WTC11 (cell line): ENCODE measurements around the gene SEC16A. TPM values are rescaled to one million over a fixed set of nuclear protein-coding genes. Genes with fewer than 3 reads are reported as not detected.

Experiments
- ATAC-seq: fragments of 200-7000 bp; cut with Tn5 transposase; 2 replicates; pipeline ENCODE4 v1.10.0; 2021; ENCODE audit warnings: mild to moderate bottlenecking, moderate library complexity
- CTCF ChIA-PET: fragments of 300-600 bp; sonication (Branson Sonifier 250); formaldehyde crosslinking; loops from one replicate; lab custom pipeline; 2021; ENCODE audit warnings: antibody characterized with exemption; lab: Charles Lee
- POLR2A ChIA-PET: fragments of 350-600 bp; sonication (Branson Sonifier 250); formaldehyde crosslinking; loops from one replicate; lab custom pipeline; 2021; ENCODE audit warnings: antibody characterized with exemption; lab: Charles Lee
- DNase-seq: peaks from one replicate; pipeline ENCODE4 v3.0.0; 2021; ENCODE audit warnings: low spot score
- H3K27ac Mint-ChIP-seq: 2 replicates; pipeline ENCODE4 v1.8.0; 2021; ENCODE audit warnings: mixed read lengths
- H3K27me3 Mint-ChIP-seq: 2 replicates; pipeline ENCODE4 v1.8.0; 2021; ENCODE audit warnings: low read depth, mild to moderate bottlenecking, moderate library complexity, mixed read lengths
- H3K36me3 Mint-ChIP-seq: 2 replicates; pipeline ENCODE4 v1.8.0; 2021; ENCODE audit warnings: mixed read lengths
- H3K4me1 Mint-ChIP-seq: 2 replicates; pipeline ENCODE4 v1.8.0; 2022; ENCODE audit warnings: mixed read lengths
- H3K4me3 Mint-ChIP-seq: 2 replicates; pipeline ENCODE4 v1.8.0; 2021; ENCODE audit warnings: mild to moderate bottlenecking, moderate library complexity, mixed read lengths
- H3K9me3 Mint-ChIP-seq: 2 replicates; pipeline ENCODE4 v1.8.0; 2021; ENCODE audit warnings: mixed read lengths
- AR ChIP-seq: fragments of 250-450 bp; sonication (Bioruptor Pico); IDR thresholded peaks from 2 replicates; pipeline ENCODE4 v1.9.0; 2021; ENCODE audit warnings: mild to moderate bottlenecking
- E2F1 ChIP-seq: sonication (generic); formaldehyde crosslinking; IDR thresholded peaks from 2 replicates; pipeline ENCODE4 v1.8.0; 2022; ENCODE audit warnings: mild to moderate bottlenecking, missing genetic modification reagents
- E2F4 ChIP-seq: sonication (generic); formaldehyde crosslinking; IDR thresholded peaks from 2 replicates; pipeline ENCODE4 v1.8.1; 2022; ENCODE audit warnings: low read depth, mild to moderate bottlenecking, moderate library complexity, missing genetic modification reagents, borderline replicate concordance
- ESRRA ChIP-seq: sonication (generic); formaldehyde crosslinking; IDR thresholded peaks from 2 replicates; pipeline ENCODE4 v1.8.1; 2022; ENCODE audit warnings: mild to moderate bottlenecking, missing genetic modification reagents, borderline replicate concordance
- ETV6 ChIP-seq: sonication (generic); formaldehyde crosslinking; IDR thresholded peaks from 2 replicates; pipeline ENCODE4 v1.8.1; 2022; ENCODE audit warnings: mild to moderate bottlenecking, missing genetic modification reagents
- FOXP1 ChIP-seq: sonication (generic); formaldehyde crosslinking; IDR thresholded peaks from 2 replicates; pipeline ENCODE4 v1.8.0; 2022; ENCODE audit warnings: missing genetic modification reagents, mild to moderate bottlenecking, moderate library complexity, borderline replicate concordance
- JAZF1 ChIP-seq: fragments of 250-450 bp; sonication (Bioruptor Pico); IDR thresholded peaks from 2 replicates; pipeline ENCODE4 v1.9.0; 2021; ENCODE audit warnings: moderate library complexity, mild to moderate bottlenecking, inconsistent platforms
- MXD4 ChIP-seq: fragments of 250-450 bp; sonication (Bioruptor Pico); IDR thresholded peaks from 2 replicates; pipeline ENCODE4 v1.8.0; 2021; ENCODE audit warnings: mild to moderate bottlenecking, moderate library complexity, borderline replicate concordance
- SOX15 ChIP-seq: fragments of 250-450 bp; sonication (Bioruptor Pico); IDR thresholded peaks from 2 replicates; pipeline ENCODE4 v1.9.0; 2021; ENCODE audit warnings: mild to moderate bottlenecking
- TCF7 ChIP-seq: sonication (generic); formaldehyde crosslinking; IDR thresholded peaks from 2 replicates; pipeline ENCODE4 v1.8.0; 2022; ENCODE audit warnings: mild to moderate bottlenecking, low read depth, missing genetic modification reagents, moderate library complexity
- ZNF425 ChIP-seq: fragments of 250-450 bp; sonication (Bioruptor Pico); conservative IDR thresholded peaks from 2 replicates; pipeline ENCODE4 v1.9.0; 2021; ENCODE audit warnings: mild to moderate bottlenecking
- ZNF512 ChIP-seq: sonication (generic); formaldehyde crosslinking; IDR thresholded peaks from 2 replicates; pipeline ENCODE4 v1.8.1; 2022; ENCODE audit warnings: missing genetic modification reagents, borderline replicate concordance
- total RNA-seq: library from RNA; stranded (reverse); gene quantifications from 3 replicates; pipeline ENCODE4 v1.2.3, GENCODE V29; 2021
- TF ChIP-seq, protein P1 (sequence below): sonication (generic); formaldehyde crosslinking; conservative IDR thresholded peaks from 2 replicates; pipeline ENCODE4 v1.8.1; 2023; ENCODE audit warnings: mild to moderate bottlenecking, low read depth, missing genetic modification reagents, moderate library complexity
- TF ChIP-seq, protein P2 (sequence below): sonication (generic); formaldehyde crosslinking; IDR thresholded peaks from 2 replicates; pipeline ENCODE4 v1.8.1; 2022; ENCODE audit warnings: low read depth, missing genetic modification reagents, borderline replicate concordance
- TF ChIP-seq, protein P3 (sequence below): sonication (generic); formaldehyde crosslinking; IDR thresholded peaks from 2 replicates; pipeline ENCODE4 v1.8.1; 2023; ENCODE audit warnings: mild to moderate bottlenecking, missing genetic modification reagents, borderline replicate concordance
- TF ChIP-seq, protein P4 (sequence below): sonication (generic); formaldehyde crosslinking; IDR thresholded peaks from 2 replicates; pipeline ENCODE4 v1.8.0; 2023; ENCODE audit warnings: mild to moderate bottlenecking, missing genetic modification reagents

The SEC16A gene
- total RNA-seq, 1 experiment from 2014 or later = 70.9 TPM

GRCh38 chr9:136395020-136395340 lies 87.9 kb downstream of the SEC16A start:
- Mint-ChIP-seq H3K4me1 (peaks cover 9% of the 10 kb centered on the region), H3K4me3 (no peak overlapping the region), H3K27me3 (no peaks in the 10 kb centered on the region), H3K27ac (no peak overlapping the region), H3K36me3 (peaks cover 38% of the 10 kb centered on the region), H3K9me3 (no peaks in the 10 kb centered on the region)
- DNase-seq = no peak
- CTCF ChIA-PET = interaction anchor here (1.3 kb wide), 1 partner anchor 32 kb away, joined by 3 read pairs; the partner anchor contains the start of gene DNLZ
- no peak for ATAC-seq
- POLR2A ChIA-PET = no interaction called here
- TF ChIP-seq ESRRA (CRISPR knock-in tag) (no peak), E2F1 (CRISPR knock-in tag) (no peak), FOXP1 (CRISPR knock-in tag) (no peak), ZNF425 (CRISPR knock-in tag) (no peak), AR (CRISPR knock-in tag) (no peak), ZNF512 (CRISPR knock-in tag) (no peak), ETV6 (CRISPR knock-in tag) (no peak), E2F4 (CRISPR knock-in tag) (no peak), JAZF1 (no peak), MXD4 (CRISPR knock-in tag) (no peak), SOX15 (CRISPR knock-in tag) (no peak), TCF7 (CRISPR knock-in tag) (no peak)
- TF ChIP-seq, protein P1, sequence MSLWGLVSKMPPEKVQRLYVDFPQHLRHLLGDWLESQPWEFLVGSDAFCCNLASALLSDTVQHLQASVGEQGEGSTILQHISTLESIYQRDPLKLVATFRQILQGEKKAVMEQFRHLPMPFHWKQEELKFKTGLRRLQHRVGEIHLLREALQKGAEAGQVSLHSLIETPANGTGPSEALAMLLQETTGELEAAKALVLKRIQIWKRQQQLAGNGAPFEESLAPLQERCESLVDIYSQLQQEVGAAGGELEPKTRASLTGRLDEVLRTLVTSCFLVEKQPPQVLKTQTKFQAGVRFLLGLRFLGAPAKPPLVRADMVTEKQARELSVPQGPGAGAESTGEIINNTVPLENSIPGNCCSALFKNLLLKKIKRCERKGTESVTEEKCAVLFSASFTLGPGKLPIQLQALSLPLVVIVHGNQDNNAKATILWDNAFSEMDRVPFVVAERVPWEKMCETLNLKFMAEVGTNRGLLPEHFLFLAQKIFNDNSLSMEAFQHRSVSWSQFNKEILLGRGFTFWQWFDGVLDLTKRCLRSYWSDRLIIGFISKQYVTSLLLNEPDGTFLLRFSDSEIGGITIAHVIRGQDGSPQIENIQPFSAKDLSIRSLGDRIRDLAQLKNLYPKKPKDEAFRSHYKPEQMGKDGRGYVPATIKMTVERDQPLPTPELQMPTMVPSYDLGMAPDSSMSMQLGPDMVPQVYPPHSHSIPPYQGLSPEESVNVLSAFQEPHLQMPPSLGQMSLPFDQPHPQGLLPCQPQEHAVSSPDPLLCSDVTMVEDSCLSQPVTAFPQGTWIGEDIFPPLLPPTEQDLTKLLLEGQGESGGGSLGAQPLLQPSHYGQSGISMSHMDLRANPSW (CRISPR knock-in tag) = no peak
- TF ChIP-seq, protein P2, sequence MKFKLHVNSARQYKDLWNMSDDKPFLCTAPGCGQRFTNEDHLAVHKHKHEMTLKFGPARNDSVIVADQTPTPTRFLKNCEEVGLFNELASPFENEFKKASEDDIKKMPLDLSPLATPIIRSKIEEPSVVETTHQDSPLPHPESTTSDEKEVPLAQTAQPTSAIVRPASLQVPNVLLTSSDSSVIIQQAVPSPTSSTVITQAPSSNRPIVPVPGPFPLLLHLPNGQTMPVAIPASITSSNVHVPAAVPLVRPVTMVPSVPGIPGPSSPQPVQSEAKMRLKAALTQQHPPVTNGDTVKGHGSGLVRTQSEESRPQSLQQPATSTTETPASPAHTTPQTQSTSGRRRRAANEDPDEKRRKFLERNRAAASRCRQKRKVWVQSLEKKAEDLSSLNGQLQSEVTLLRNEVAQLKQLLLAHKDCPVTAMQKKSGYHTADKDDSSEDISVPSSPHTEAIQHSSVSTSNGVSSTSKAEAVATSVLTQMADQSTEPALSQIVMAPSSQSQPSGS (CRISPR knock-in tag) = no peak
- TF ChIP-seq, protein P3, sequence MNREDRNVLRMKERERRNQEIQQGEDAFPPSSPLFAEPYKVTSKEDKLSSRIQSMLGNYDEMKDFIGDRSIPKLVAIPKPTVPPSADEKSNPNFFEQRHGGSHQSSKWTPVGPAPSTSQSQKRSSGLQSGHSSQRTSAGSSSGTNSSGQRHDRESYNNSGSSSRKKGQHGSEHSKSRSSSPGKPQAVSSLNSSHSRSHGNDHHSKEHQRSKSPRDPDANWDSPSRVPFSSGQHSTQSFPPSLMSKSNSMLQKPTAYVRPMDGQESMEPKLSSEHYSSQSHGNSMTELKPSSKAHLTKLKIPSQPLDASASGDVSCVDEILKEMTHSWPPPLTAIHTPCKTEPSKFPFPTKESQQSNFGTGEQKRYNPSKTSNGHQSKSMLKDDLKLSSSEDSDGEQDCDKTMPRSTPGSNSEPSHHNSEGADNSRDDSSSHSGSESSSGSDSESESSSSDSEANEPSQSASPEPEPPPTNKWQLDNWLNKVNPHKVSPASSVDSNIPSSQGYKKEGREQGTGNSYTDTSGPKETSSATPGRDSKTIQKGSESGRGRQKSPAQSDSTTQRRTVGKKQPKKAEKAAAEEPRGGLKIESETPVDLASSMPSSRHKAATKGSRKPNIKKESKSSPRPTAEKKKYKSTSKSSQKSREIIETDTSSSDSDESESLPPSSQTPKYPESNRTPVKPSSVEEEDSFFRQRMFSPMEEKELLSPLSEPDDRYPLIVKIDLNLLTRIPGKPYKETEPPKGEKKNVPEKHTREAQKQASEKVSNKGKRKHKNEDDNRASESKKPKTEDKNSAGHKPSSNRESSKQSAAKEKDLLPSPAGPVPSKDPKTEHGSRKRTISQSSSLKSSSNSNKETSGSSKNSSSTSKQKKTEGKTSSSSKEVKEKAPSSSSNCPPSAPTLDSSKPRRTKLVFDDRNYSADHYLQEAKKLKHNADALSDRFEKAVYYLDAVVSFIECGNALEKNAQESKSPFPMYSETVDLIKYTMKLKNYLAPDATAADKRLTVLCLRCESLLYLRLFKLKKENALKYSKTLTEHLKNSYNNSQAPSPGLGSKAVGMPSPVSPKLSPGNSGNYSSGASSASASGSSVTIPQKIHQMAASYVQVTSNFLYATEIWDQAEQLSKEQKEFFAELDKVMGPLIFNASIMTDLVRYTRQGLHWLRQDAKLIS (CRISPR knock-in tag) = no peak
- TF ChIP-seq, protein P4, sequence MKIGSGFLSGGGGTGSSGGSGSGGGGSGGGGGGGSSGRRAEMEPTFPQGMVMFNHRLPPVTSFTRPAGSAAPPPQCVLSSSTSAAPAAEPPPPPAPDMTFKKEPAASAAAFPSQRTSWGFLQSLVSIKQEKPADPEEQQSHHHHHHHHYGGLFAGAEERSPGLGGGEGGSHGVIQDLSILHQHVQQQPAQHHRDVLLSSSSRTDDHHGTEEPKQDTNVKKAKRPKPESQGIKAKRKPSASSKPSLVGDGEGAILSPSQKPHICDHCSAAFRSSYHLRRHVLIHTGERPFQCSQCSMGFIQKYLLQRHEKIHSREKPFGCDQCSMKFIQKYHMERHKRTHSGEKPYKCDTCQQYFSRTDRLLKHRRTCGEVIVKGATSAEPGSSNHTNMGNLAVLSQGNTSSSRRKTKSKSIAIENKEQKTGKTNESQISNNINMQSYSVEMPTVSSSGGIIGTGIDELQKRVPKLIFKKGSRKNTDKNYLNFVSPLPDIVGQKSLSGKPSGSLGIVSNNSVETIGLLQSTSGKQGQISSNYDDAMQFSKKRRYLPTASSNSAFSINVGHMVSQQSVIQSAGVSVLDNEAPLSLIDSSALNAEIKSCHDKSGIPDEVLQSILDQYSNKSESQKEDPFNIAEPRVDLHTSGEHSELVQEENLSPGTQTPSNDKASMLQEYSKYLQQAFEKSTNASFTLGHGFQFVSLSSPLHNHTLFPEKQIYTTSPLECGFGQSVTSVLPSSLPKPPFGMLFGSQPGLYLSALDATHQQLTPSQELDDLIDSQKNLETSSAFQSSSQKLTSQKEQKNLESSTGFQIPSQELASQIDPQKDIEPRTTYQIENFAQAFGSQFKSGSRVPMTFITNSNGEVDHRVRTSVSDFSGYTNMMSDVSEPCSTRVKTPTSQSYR (CRISPR knock-in tag) = no peak
